ENCODE data around the gene COL20A1.

DNA sequence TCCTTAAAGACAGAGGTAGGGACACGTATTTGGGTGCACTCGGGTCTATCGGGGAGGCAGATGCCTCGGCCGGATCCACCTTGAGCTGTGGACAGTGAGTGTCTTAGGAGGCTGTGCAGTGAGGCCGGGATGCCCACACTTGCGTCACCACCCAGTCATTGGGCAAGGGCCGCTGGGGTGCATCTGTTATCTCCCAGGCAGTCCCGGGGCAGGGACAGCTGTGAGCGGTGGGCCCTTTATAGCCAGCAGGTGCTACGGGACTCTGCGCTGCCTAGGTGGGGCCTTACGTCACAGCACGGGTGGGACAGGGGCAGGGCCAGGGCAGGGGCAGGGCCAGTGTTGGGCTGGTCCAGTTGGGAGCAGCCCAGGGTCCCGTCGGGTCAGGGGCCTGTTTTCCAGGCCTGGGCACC, 689 bp upstream of the COL20A1 start:
- TF ChIP-seq REST (IDR thresholded peaks at IDR 0.05; ENCODE audit: insufficient read depth in 1 of 2, low read depth in 2 of 2, low read length in 2 of 2) (no peak), POLR2AphosphoS5 (IDR thresholded peaks at IDR 0.05; ENCODE audit: low read depth, low read length) (no peak), TAF1 (IDR thresholded peaks at IDR 0.05; ENCODE audit: borderline replicate concordance, insufficient read depth, low read length) (no peak), FOXP2 (optimal IDR thresholded peaks at IDR 0.05; ENCODE audit: borderline replicate concordance, extremely low read depth, extremely low read length, insufficient read depth) (no peak)

Measured in PFSK-1 (cell line).